Ecto neural progenitor cell (in vitro differentiated cells): Measurements from ENCODE around the gene ABCD1.
A peak's percentile ranks its signal among the peaks of the same experiment; 100 is the strongest.

Experiments
- DNase-seq: peaks from one replicate; pipeline ENCODE4 v3.0.0-alpha.2; 2018; ENCODE audit warnings: low spot score

ABCD1 gene

GRCh38 chrX:153762626-153763173, 38.0 kb downstream of the ABCD1 start:
- DNase-seq, result no peak

- DNase-seq, result no peak
These were observed 38.8 kb downstream of the ABCD1 start for GRCh38 chrX:153763298-153763932.

- DNase-seq, result peak; percentile 79
These were observed 39.5 kb downstream of the ABCD1 start, which contains the start of gene PLXNB3 for GRCh38 chrX:153763989-153764755. Gene PLXNB3 (plus strand): TSS chrX:153764249. CDS start chrX:153765536, 1,287 bp downstream.

DNA sequence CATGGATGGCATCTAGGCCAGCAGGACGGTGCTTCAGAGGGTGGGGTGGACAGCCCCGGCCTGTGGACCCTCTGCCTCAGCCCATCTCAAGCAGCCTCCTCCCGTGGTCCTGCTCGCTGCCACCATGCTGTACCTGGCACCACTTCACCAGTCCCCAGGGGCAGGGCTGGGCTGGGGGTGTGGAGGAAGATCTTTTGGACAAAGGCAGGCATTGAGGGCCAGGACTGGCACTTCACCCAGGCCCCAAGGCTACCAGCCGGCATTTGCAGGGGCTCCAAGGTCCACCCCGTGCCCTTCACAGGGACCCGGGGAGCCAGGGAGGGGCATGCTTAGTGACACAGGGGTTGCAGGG, 40.1 kb downstream of the ABCD1 start:
- DNase-seq, result no peak

- DNase-seq, result no peak
These were observed 40.8 kb downstream of the ABCD1 start for GRCh38 chrX:153765138-153766079.

DNA sequence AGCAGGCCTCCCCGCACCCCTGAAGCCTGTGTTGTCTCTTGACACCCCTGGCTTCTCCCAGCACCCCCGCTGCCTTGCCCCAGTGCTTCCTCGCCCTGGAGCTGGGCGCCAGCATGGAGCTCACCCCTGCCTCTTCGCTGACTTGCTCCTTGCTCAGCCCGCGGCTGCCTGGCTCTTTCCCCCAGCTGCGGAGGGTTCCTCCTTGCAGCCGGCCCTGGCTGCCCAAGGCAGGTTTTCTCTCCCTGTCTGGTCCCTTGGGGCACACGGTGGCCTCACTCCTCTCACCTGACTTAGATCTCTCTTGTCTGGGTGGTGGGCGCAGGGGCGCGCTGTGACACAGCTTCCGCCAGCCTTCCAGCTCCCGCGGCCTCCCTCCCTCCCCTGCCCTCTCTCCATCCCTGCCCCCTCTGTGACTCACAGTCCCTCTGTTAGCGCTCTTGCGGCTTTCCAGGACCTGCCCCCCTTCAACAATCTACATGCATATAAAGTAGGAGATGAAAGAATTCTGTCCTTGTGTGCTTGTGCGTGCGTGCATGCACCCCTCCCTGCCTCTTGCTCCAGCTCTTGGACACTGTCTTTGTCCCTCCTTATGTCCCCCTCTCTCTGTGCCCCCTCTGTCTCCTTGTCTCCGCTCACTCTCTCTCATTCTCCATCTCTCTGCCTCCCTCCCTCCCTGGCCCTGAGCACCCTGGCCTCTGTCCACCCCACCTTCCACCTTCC, 41.6 kb downstream of the ABCD1 start:
- no peak for DNase-seq

- no peak for DNase-seq
These were observed 42.4 kb downstream of the ABCD1 start for GRCh38 chrX:153766871-153767673.

GRCh38 chrX:153767674-153768055, 43.0 kb downstream of the ABCD1 start:
- no peak for DNase-seq

DNA sequence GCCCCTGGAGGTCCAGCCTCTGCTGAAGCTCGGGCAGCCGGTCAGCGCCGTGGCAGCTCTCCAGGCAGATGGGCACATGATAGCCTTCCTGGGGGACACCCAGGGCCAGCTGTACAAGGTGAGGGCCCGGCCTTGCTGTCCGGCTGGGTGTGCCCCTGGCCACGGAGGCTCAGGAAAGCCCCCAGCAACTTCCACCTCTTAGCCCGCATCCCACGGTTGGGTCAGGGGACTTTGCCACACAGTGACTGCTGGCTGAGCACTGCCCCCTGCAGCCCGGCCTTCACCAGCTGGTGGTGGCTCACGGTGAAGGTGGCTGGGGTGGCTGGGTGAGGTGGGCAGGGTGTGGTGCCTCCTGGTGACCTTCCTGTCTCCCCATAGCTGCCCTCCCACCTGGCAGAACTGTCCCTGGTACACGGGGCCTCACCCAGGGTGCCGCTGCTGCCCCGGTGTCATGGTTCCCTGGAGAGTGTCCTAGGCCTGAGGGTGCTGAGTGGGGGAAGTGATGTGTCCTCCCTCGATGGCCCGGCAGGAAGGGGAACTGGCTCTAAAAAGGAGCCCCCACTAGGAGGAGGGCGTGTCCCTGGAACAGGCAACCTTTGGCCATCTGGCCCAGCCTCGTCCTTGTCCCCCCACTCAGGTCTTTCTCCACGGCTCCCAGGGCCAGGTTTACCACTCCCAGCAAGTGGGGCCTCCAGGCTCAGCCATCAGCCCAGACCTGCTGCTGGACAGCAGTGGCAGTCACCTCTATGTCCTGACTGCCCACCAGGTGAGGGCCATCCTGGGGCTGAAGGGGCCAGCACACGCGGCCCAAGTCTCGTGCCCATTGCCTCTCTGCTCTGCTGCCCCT, 43.9 kb downstream of the ABCD1 start:
- DNase-seq, result no peak

DNA sequence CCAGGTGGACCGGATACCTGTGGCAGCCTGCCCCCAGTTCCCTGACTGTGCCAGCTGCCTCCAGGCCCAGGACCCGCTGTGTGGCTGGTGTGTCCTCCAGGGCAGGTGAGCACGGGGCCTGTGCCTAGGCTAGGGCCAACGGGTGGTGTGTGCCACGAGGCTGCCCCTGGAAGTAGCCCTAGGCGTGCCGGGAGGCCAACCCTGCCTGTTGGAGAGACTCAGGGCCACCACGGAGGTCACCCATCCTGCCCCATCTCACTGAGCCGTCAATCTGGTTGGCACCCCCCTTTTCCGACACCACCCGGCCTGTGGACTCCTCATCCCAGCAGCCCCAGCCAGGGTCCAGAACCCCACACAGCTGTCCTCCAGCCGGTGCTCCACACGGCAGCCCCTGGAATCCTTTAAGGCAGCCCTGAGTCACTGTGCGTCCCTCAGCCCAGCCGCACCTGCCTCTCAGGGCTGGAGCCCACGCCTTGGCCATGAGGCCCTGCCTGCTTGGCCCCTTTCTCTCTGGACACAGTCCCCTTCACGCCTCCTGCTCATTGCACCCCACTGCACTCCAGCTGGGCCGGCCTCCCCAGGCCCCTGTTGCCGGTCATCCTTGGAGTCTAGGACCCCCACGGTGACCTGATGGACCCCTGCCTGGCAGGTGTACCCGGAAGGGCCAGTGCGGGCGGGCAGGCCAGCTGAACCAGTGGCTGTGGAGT, 44.7 kb downstream of the ABCD1 start:
- no peak for DNase-seq

- DNase-seq, result no peak
These were observed 45.4 kb downstream of the ABCD1 start for GRCh38 chrX:153769865-153770600.

- DNase-seq, result no peak
These were observed 46.2 kb downstream of the ABCD1 start for GRCh38 chrX:153770601-153771414.

GRCh38 chrX:153771415-153772315, 47.0 kb downstream of the ABCD1 start:
- DNase-seq, result no peak

DNA sequence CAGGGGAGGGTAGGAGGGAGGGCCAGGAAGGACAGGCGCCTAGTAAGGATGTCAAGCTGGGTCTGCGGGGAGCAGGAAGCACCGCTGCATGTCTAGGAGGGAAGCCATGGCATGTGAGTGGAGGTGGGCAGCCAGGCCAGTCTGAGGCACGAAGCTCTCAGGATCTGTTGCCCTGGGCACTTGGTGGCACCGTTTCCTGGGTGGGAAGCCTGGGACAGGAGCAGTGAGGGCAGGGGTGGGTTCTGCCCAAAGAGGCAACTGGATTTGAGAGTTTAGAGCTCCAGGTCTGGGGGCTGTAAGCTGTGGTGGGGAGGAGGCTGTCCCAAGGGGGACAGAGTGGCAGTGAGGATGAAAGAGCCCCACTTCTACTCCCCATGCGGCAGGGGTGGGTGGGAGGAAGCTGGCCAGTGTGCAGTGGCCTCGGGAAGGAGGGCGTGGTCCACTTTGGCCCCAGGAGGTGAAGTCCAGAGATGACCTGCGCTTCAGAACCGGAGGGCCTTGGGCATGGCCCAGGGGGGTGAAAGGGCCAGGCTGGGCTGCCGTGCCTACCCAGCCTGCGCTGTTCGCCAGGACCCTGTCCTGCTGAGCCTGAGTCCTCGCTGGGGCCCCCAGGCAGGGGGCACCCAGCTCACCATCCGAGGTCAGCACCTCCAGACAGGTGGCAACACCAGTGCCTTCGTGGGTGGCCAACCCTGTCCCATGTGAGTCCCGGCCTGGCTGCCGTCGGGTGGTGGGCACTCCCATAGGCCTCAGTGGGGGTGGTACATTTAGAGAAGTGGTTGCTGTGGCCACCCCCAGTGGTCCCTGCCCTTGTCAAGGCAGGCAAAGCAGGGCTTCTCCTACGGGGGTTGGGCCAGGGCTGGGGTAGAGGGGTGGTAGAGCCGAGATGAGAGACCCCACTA, 47.9 kb downstream of the ABCD1 start:
- no peak for DNase-seq

- no peak for DNase-seq
These were observed 48.6 kb downstream of the ABCD1 start for GRCh38 chrX:153773218-153773611.
